ENCODE results near the gene CKS1B.

Gene CKS1B

DNA sequence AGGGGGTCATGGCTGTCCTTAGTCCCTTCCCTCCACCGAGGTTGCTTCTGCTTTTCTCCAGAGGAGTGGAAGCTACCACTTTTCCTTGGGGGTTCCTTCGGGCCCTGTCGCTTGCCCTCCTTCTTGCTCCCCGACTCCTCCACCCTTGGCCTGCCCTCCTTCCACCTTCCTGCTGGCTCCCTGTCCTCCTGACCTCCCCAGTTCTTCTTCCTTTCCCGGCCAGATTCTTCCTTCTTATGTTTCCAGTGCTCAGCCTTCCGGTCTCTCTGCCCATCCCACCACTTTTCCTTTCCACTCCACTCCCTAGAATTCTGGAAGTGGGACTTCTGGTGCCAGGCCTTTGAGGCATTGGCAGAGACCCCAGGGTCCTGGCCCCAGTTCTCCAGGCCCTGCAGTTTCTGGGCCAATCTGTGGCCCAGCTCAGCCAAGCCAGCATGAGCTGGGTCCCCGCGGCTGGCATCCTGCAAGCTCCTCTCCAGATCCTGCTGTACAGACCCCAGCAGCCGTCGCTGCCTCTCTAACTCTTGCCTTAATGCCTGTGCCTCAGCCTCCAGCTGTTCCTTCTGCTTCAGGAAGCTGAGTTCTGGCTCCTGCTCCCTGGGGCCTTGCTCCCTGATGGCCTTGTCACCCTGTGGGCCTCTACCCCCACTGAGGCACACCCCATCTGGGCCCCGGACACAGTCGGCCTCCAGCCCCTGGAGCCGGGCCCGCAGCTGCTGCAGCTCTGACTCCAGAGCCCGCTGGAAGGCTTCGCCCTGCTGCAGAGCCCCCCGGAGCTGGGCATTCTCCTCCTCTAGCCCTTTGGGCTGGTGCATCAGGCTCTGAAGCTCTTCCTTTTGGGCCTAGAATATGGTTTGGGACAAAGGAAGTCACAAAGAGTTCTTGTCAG is 28.3 kb upstream of the CKS1B start:
- no peak for DNase-seq

DNA sequence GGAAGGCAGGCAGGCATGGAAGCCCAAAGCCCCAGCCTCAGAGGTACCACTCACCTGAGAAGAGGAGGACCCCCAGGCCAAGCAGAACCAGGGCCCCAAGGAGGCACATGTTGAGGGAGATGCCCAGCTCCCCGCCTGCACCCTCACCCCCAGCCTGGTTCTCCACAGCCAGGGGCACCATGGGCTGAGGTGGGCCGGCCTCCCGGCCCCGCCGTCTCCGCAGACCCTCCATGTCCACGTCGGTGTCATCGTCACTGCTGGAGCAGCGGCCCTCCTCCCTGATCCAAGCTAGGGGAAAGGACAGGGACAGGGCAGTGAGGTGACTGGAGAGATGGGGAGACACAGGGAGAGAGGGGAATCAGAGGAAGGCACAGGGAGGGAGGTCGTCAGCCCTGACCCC is 26.4 kb upstream of the CKS1B start:
- no peak for DNase-seq

- DNase-seq, result peak; percentile 84
Measured at GRCh38 chr1:154951901-154952657, 22.4 kb upstream of the CKS1B start.

DNA sequence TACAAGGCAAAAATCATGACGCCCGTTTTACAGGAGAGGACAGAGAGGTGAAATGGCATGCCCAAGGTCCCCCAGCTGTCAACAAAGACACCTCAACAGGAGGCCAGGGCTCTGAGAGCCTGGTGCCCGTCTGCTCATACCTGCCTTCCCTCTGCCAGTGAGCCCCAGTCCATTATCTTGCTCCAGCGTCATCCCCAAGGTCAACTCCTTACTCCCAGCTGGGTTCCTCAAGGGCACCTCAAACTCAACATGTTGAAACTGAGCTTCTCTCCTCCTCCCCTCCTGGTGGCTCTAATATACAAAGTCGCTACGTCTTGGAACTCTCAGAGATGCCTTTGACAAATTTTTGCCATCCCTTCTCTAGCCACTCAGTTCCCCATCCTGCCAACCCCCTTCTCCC is 21.8 kb upstream of the CKS1B start:
- DNase-seq, result no peak

GRCh38 chr1:154953611-154954038 is 20.9 kb upstream of the CKS1B start:
- DNase-seq, result no peak

DNA sequence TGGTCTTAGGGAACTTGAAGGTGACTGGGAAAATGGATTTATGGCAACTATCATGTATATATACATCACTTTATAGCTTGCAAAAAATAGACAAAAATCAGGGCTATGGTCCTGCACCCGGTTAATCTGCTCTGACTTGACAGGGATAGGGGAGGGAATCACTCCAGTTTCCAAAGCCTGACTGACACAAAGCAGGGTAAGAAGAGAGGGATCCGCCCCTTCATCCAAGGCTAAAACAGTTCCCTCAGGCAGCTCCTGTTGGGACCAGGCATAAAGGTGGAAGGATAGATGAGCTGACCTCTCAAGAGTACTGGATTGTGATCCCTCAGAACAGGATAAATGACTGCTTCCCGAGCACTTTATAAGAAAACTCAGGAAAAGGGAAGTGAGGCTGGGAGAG is 19.9 kb upstream of the CKS1B start:
- no peak for DNase-seq

GRCh38 chr1:154955039-154955717 is 19.3 kb upstream of the CKS1B start:
- peak; percentile 93 for DNase-seq

DNA sequence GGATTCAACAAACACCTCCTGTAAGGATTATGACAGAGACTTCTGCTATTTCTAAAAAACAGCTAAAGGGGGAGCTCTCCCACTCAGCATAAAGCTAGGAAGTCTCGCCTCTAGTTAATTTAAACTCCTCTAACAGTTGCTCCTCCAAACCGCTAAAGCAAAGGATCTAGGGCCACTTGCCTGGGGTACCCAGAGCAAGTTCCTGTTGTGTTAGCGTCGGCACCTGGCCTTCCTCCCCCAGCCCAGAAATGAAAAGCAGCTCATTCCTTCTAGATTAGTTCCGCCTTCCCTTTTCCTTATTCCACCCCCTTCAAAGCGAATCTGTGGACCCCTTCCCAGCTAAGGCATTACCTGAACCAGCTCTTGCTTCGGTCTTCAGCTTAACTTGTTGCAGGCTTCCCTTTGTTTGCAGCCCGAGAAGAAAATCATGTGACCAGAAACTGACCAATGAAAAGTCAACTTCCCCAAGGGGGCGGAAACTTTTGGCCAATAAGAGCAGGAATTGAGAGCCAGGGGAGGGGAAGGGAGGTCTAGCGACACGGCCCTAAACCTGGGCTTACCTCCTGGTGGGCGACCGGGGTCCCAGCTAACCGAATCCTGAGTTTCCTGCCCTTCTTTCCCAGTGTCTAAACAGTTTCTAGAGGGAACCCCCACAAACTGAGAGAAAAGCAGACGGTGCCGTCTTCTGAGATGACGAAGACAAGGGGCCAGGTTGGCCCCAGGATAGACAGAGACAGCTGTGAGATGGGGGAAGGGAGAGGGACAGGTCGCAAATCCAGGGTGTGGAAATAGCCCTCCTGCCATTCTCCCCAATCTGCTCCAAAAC is 18.6 kb upstream of the CKS1B start, which contains the start of gene PBXIP1:
Gene PBXIP1 (minus strand): TSS at position 382 of the 826 bp plus-strand sequence. CDS start 2,378 bp downstream, outside the sequence.
- DNase-seq, result peak; percentile 85

GRCh38 chr1:154956544-154956941 is 17.9 kb upstream of the CKS1B start:
- DNase-seq, result no peak

DNA sequence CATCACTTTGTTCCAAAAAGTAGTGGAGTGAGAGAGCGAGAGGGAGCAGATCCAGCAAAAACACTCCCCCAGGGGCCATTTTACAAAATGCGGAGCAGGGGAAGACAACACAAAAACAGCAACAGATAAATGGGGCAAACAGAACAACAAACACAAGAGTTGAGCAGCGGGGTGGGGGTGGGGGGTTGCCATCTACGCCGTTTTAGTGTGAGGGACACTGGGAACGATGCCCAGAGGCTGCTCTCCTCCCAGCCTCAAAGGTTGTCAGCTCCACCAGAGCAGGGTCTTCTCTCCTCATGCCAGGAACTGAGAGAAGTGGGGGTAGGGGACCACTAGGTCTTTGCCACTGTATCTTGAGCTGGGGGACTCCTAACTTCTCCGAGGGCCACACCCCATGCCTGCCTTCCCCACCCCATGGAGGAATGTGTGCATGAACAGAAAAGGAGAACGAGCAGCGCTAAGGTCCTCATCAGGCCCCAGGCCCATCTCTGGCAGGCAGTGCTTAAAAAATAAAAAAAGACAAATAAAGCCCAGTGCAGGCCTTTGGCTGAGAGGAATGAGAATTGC is 17.3 kb upstream of the CKS1B start:
- no peak for DNase-seq

- DNase-seq, result no peak
Measured at GRCh38 chr1:154958036-154958435, 16.4 kb upstream of the CKS1B start.

DNA sequence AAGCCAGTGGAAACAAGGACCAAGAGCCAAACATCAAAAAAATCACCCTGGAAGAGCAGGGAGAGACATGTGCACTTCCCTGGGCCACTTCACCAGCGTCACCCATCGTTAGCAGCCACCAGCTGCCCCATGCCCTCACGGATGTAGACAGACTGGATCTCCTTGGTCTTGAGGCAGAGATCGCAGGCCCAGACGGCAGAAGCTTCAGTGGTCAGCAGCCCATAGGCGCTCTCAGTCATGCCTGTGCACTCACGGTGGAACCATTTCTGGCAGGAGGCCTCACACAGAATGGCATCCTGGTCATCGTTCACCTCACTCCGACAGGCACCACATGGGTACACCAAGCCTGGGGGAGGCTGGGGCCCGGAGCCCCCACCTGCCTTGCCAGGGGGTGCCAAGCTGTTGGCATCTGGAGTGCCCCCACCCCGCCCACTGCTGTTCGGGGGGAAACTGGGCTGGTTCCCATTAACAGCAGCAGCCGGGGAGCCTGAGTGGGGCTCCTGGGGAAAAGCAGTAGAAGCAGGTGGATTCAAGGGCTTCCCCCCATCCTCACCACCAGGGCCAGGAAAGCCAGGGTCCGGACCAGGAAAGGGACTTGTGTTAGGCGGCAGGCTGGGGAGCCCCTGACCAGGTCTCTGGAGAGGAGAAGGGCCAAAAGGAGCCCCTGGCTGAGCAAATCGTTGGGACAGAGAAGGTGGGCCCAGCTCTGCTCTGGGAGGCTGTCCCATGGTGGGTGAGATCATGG is 15.6 kb upstream of the CKS1B start:
- no peak for DNase-seq

DNA sequence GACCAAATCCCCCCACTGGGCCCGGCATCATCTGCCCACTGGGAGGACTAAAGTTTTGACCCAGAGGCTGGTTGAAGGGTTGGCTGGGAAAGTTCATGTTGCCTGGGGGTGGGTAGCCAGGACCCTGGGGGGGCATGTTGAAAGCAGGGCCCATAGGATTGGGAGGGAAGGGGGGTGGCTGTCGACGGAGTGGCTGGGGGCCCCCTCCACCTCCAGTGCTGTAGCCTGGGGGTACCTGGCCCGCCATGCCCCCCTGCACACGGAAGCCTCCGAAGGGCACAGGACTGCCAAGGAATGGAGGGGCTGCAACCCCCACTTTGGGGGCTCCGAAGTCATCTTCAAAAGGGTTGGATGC is 15.1 kb upstream of the CKS1B start:
- DNase-seq, result no peak

- no peak for DNase-seq
Measured at GRCh38 chr1:154960446-154961136, 13.9 kb upstream of the CKS1B start.

- DNase-seq, result peak; percentile 84
Measured at GRCh38 chr1:154961207-154962155, 13.0 kb upstream of the CKS1B start, which contains the start of gene PYGO2. TSS of gene PYGO2 (minus strand) at chr1:154961782. CDS start at chr1:154961576, 206 bp downstream.

DNA sequence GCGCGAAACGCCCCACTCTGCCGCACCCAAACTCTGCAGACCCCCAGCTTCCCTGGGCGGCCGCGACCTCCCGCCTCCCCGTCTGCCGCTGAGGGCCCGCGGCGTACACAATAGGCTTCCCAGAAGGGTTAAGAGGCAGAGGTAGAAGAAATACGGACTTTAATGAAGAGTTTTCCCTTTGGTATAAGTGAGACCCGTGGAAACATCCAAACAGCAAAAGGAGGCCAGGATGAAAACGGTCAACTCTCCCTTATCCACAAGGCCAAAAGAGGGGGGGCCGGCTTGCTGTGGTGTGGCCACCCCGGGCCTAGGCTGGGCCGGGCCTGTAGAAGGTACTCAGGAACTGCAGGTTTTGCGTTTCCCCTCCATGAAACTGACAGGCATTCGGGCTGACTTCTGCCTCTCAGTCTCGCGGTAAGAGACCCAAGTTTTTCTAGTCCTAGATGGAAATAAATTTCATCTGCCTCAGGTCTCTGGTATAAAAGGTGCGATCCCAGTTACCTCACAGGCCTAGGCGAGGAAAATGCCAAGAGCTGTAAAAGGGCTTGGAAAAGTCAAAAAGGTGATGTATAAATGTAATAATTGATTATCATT is 12.2 kb upstream of the CKS1B start:
- DNase-seq, result no peak

- DNase-seq, result no peak
Measured at GRCh38 chr1:154962795-154963330, 11.6 kb upstream of the CKS1B start.

GRCh38 chr1:154963643-154964042 is 10.8 kb upstream of the CKS1B start:
- DNase-seq, result no peak

GRCh38 chr1:154964359-154964758 is 10.1 kb upstream of the CKS1B start:
- DNase-seq, result no peak

Measured in CD4-positive, alpha-beta T cell treated with Interleukin-6 for 4 hours (primary cell).